ENCODE measurements around the gene MOB1A. TPM values are rescaled to one million over a fixed set of nuclear protein-coding genes. Genes with fewer than 3 reads are reported as not detected.

The MOB1A gene
- total RNA-seq, 4 donors from 2014 or later: 63.0 to 161 (median 95.3) TPM

GRCh38 chr2:74168739-74169138 is 9.9 kb downstream of the MOB1A start:
- no peak for TF ChIP-seq POLR2A (IDR thresholded peaks at IDR 0.05)
- TF ChIP-seq CTCF (IDR thresholded peaks at IDR 0.05): no peak
- Histone ChIP-seq H3K9me3 (no peaks in the 10 kb centered on the region), H3K36me3 (no peaks in the 10 kb centered on the region), H3K4me1 (no peaks in the 10 kb centered on the region), H3K27ac (no peak overlapping the region), H3K27me3 (no peaks in the 10 kb centered on the region), H3K4me3 (no peak overlapping the region)
- DNase-seq: no peak
- intact Hi-C loops (cut with DNase I; ENCODE audit: low total_unique reads): no loop called here

GRCh38 chr2:74164761-74165160 is 13.9 kb downstream of the MOB1A start:
- Histone ChIP-seq H3K27ac (no peak overlapping the region), H3K36me3 (no peaks in the 10 kb centered on the region), H3K27me3 (no peaks in the 10 kb centered on the region), H3K4me3 (no peak overlapping the region), H3K9me3 (no peaks in the 10 kb centered on the region), H3K4me1 (no peaks in the 10 kb centered on the region)
- TF ChIP-seq POLR2A (IDR thresholded peaks at IDR 0.05) (no peak), CTCF (IDR thresholded peaks at IDR 0.05) (no peak)
- DNase-seq: no peak
- intact Hi-C loops (cut with DNase I; ENCODE audit: low total_unique reads): no loop called here

- intact Hi-C loops (cut with DNase I; ENCODE audit: low total_unique reads): no loop called here
- H3K27ac ChIP-seq: no peak overlapping the region
- no peak for DNase-seq
- no peaks in the 10 kb centered on the region for H3K36me3 ChIP-seq
- H3K4me3 ChIP-seq: no peak overlapping the region
- TF ChIP-seq POLR2A (IDR thresholded peaks at IDR 0.05) (no peak), CTCF (IDR thresholded peaks at IDR 0.05) (no peak)
- no peaks in the 10 kb centered on the region for H3K9me3 ChIP-seq
- no peaks in the 10 kb centered on the region for H3K4me1 ChIP-seq
- H3K27me3 ChIP-seq: no peaks in the 10 kb centered on the region
These were observed 15.7 kb downstream of the MOB1A start for GRCh38 chr2:74162951-74163350.

- TF ChIP-seq CTCF (IDR thresholded peaks at IDR 0.05): no peak
- no peak for TF ChIP-seq POLR2A (IDR thresholded peaks at IDR 0.05)
- no peak for DNase-seq
- intact Hi-C loops (cut with DNase I; ENCODE audit: low total_unique reads): no loop called here
- no peak overlapping the region for H3K27ac ChIP-seq
- no peaks in the 10 kb centered on the region for H3K27me3 ChIP-seq
- no peaks in the 10 kb centered on the region for H3K4me1 ChIP-seq
- no peaks in the 10 kb centered on the region for H3K36me3 ChIP-seq
- no peaks in the 10 kb centered on the region for H3K9me3 ChIP-seq
- no peak overlapping the region for H3K4me3 ChIP-seq
These were observed 22.8 kb downstream of the MOB1A start for GRCh38 chr2:74155830-74156229.

- DNase-seq: no peak
- intact Hi-C loops (cut with DNase I; ENCODE audit: low total_unique reads): no loop called here
- Histone ChIP-seq H3K4me3 (no peak overlapping the region), H3K36me3 (no peaks in the 10 kb centered on the region), H3K9me3 (no peaks in the 10 kb centered on the region), H3K27me3 (no peaks in the 10 kb centered on the region), H3K4me1 (peaks cover 0 to 4% of the 10 kb centered on the region in 2 donors), H3K27ac (no peak overlapping the region)
- no peak for TF ChIP-seq CTCF (IDR thresholded peaks at IDR 0.05)
- no peak for TF ChIP-seq POLR2A (IDR thresholded peaks at IDR 0.05)
These were observed 25.7 kb downstream of the MOB1A start for GRCh38 chr2:74152954-74153353.

All from uterus (tissue), 4 donors.